NCI-H187 (cell line): ENCODE data around the gene SH3PXD2B.
"Not testable (repeated sequence)": the region's sequence is repeated elsewhere in the genome, so short reads cannot be mapped to it uniquely, and the experiment has no call there.

ENCODE experiments used
- DNase-seq, 2 experiments: peaks; one replicate each; lab custom pipeline; 2025; lab: John Stamatoyannopoulos, UW

SH3PXD2B gene

GRCh38 chr5:172399826-172400225 lies 54.5 kb downstream of the SH3PXD2B start:
- DNase-seq = no peak

DNA sequence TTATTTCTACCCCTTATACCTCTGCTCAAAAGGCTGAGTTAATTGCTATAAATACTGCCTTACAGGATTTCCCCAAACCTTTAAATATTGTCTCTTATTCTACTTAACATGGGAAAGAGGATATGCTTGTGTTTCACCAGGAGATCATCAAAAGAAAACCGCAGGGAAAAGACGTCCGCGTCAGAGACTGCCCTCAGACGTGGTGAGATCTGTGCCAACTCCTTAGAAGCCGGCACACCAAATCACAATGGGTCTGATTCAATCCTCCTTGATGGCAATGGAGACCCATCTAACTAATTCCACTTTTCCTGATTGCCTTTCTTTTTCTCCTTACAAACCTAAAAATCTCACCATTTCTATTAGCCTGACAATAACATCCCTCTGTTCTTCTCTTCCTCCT lies 55.0 kb downstream of the SH3PXD2B start:
- DNase-seq = no peak

DNA sequence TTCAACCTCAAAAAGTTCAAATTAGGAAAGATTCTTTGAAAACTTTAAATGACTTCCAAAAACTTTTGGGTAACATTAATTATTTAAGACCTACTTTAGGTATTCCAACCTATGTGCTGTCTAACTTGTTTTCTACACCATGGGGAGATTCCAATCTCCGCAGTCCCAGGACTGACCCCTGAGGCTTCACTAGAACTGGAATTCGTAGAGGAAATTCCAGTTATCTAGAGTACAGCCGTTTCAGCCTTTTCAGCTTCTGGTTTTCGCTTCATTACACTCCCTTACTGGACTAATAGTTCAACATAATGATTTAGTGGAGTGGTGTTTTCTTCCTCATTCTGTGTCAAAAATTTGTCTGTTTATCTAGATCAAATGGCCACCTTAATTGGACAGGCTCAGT lies 55.7 kb downstream of the SH3PXD2B start:
- not testable (repeated sequence) for DNase-seq

GRCh38 chr5:172396994-172397393 lies 57.3 kb downstream of the SH3PXD2B start:
- not testable (repeated sequence) for DNase-seq

GRCh38 chr5:172396220-172396619 lies 58.1 kb downstream of the SH3PXD2B start:
- DNase-seq = no peak

DNA sequence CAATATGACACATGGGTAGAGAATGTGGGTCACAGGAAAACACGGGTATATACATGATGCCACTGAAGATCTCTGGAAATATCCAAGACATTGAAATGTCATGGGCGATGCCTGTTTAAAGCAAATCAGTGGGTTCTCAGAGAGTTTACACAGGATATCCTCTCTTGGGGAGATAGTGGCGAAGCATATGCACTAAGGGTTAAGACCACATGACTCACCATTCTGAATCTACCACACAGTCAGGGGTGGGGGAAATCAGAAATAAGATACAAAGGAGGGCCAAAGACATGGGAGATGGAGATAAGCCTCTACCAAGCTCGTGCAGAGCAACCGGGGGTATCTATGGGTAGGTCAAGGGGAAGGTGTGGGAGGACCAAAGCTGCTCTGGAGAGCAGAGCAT lies 58.8 kb downstream of the SH3PXD2B start:
- no peak for DNase-seq

GRCh38 chr5:172389578-172390112 lies 64.7 kb downstream of the SH3PXD2B start:
- DNase-seq = no peak

DNA sequence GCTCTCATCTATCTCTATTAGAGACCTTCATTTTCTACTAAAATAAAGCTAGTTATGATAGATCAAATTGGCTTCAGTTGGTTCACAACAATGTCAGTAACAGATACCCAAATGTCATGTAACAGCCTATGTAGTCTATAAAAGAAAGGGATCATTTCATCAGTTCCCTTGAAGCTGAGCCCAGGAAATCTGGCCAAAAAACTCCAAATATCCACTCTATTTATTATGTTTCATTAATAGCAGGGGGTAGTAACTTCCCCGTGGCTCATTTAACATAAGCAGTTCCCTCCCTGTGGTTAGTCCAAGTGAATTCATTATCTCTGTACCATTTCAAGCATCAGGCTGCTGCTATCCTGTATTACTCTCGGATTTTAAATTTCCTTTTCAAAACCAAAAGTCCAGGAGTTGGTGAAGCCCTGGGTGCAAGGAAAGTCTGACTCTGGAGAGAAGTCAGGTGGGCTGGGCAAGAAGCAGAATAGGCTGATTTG lies 66.0 kb downstream of the SH3PXD2B start:
- DNase-seq = no peak

DNA sequence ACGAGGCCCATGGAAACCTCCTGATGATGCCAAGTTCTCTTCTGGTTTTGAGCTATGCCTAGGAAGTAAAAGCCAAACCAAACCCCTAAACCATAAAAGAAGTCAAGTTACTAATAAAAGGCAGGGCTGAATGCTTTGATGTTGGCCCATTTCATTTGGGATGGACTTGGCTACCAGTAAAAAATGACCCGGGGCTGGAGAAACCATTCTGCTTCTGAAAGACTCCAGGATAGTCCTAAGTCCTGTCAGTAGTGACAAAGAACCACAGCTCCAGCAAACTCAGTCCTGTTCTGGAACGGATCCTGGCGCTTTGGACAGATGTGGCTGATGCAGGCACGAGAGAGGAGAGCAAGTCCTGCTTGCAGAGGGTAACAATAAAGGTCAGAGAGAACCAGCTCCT lies 68.6 kb downstream of the SH3PXD2B start:
- DNase-seq = no peak

DNA sequence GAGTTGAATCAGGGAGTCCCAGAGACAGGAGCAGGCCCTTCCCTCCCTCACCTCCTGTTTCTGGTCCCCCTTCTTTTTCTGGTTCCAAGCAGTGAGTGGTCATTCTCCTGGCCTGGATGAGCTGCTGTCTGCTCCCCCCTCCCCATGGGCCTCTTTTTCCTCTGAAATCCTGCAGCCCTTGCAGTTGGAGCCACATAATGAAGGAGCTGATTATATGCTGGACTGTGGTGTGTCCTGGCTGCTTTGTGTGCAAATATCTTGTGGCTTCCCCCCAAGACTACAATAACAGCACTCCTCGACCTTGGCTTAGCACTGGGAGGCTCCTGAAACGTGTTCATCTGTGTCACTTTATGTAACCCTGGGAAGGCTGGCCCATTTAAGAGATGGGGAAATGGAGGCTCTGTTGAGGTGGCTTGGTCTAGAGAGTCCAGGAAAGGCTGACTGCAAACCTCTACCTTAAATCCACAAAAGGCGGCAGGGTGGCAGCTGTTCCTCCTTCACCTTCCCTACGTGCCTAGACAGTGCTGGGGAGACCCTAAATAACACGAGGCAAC lies 69.2 kb downstream of the SH3PXD2B start:
- DNase-seq = no peak

GRCh38 chr5:172383191-172383802 lies 71.0 kb downstream of the SH3PXD2B start:
- DNase-seq = no peak

- DNase-seq = peak in 1 of 2 experiments; percentile 11
Observed at GRCh38 chr5:172380987-172381643, 73.2 kb downstream of the SH3PXD2B start.

GRCh38 chr5:172380301-172380986 lies 73.9 kb downstream of the SH3PXD2B start:
- DNase-seq = no peak

DNA sequence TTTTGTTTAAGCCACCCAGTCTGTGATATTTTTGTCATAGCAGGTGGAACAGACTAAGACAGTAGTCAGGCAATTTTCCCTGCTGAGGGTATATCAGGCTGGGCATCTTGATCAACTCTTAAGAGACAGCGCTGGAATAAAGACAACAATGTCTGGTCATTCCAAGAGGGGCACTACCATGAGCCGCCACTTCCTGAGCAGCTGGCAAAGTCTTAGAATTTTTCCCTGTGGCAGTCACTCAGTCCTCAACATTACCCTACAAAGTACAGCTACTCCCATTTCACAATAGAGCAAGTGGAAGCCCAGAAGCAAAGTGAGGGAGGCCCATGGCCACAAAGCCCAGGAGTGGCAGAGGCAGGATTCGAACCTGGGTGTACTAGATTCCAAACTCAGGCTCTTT lies 74.8 kb downstream of the SH3PXD2B start:
- no peak for DNase-seq

- no peak for DNase-seq
Observed at GRCh38 chr5:172377856-172378255, 76.5 kb downstream of the SH3PXD2B start.

DNA sequence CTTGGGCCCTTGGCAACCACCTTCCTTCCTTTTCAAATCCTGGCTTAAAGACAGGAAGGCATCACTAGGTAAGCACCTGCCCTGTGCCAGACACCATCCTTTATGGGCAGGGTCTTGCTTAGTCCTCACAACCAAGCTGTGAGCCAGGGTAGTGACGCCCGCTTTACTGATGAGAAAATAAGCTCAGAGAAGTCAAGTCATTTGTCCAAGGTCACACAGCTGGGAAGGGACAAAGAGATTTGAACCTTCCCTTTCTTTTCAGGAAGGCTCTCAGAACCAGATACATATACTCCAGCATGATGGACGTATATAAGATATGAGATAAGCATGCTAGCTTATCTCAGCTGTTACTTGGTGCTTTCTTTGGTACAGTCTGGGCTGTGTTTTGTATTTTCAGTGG lies 76.9 kb downstream of the SH3PXD2B start:
- no peak for DNase-seq

DNA sequence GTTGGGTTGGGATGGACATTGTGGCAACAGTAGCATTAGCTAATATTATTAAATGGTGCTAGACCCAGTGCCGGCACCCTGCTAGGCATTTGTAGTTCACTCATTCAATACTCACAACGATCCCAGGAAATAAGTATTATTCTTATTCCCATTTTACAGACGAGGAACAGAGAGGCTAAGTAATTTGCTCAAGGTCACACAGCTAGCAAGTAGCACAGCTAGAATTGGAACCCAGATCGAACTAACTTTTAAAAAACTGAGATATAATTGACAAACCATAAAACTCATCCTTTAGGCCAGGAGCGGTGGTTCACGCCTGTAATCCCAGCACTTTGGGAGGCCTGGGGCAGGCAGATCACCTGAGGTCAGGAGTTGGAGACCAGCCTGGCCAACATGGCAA lies 79.5 kb downstream of the SH3PXD2B start:
- no peak for DNase-seq

- DNase-seq = no peak
Observed at GRCh38 chr5:172373680-172374079, 80.6 kb downstream of the SH3PXD2B start.

- no peak for DNase-seq
Observed at GRCh38 chr5:172371684-172372083, 82.6 kb downstream of the SH3PXD2B start.

DNA sequence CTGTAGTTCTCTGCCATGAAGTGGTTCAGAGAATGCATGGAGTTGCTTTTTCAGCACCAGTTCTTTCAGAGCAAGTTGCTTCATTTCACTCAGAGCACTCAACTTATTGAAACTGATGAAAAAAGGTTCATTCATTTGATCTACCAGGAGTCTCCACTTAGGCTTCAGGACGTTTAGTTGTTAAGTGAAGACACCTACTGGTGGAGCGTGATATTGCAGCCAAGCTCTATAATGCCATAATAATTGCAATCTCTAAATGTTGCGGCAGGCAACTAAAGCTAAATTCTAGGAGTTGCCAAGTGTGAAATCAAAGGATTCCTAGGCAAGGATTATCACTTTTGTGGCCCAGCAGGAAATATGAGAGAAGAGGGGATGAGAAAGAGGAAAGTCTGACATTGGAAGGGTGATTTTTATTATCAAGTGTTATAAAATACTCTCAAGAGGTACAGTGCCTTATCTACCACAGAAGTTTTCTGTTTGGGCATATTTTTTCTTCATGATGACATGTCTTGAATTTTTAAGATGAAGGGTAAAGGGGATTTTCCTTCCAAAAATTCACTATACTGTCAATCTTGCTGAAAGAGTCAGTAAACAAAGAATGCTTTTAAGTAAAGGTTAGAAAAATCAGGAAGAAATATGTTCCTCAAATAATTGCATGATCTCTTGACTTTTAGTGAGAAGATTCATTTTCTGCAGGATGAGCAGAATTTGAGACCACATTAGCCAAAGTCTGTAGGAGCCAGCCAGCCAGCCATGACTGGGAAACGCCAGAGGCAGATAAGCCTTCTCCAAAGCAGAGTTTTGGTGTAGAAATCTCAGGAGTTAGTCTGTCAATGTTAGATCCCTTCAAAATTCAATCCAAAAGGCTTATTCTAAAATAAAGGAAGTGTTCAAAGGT lies 83.4 kb downstream of the SH3PXD2B start:
- no peak for DNase-seq

- DNase-seq = no peak
Observed at GRCh38 chr5:172370237-172370640, 84.1 kb downstream of the SH3PXD2B start.

- DNase-seq = not testable (repeated sequence)
Observed at GRCh38 chr5:172368699-172369098, 85.6 kb downstream of the SH3PXD2B start.
